Activated naive CD4-positive, alpha-beta T cell (primary cell): Measurements from ENCODE around the gene NPPC.
"Not testable (repeated sequence)": the region's sequence is repeated elsewhere in the genome, so short reads cannot be mapped to it uniquely, and the experiment has no call there.

Source experiments
- DNase-seq, 4 experiments: peaks; one replicate each; lab custom pipeline; 2025; lab: John Stamatoyannopoulos, UW

The NPPC gene

GRCh38 chr2:231920366-231920765, 5.8 kb downstream of the NPPC start:
- no peak for DNase-seq

GRCh38 chr2:231919341-231920035, 6.7 kb downstream of the NPPC start:
- no peak for DNase-seq

- DNase-seq: no peak
These were observed 7.5 kb downstream of the NPPC start for GRCh38 chr2:231918501-231919330.

GRCh38 chr2:231917280-231918066, 8.7 kb downstream of the NPPC start:
- no peak for DNase-seq

- DNase-seq: no peak
These were observed 12.0 kb downstream of the NPPC start for GRCh38 chr2:231914077-231914690.

GRCh38 chr2:231911381-231911780, 14.8 kb downstream of the NPPC start:
- DNase-seq: no peak

- no peak for DNase-seq
These were observed 15.4 kb downstream of the NPPC start for GRCh38 chr2:231910771-231911170.

- DNase-seq: not testable (repeated sequence)
These were observed 16.0 kb downstream of the NPPC start for GRCh38 chr2:231910161-231910560.

GRCh38 chr2:231909631-231910030, 16.6 kb downstream of the NPPC start:
- no peak for DNase-seq

GRCh38 chr2:231908584-231908983, 17.6 kb downstream of the NPPC start:
- DNase-seq: no peak

- DNase-seq: no peak
These were observed 18.4 kb downstream of the NPPC start for GRCh38 chr2:231907765-231908164.

GRCh38 chr2:231905026-231905425, 21.2 kb downstream of the NPPC start:
- DNase-seq: no peak

GRCh38 chr2:231904161-231904611, 22.0 kb downstream of the NPPC start:
- no peak for DNase-seq

GRCh38 chr2:231902598-231902997, 23.6 kb downstream of the NPPC start:
- no peak for DNase-seq

- DNase-seq: no peak
These were observed 25.2 kb downstream of the NPPC start for GRCh38 chr2:231900972-231901371.

GRCh38 chr2:231900486-231900942, 25.7 kb downstream of the NPPC start:
- peak; percentile 14 to 33 (median 23) for DNase-seq

GRCh38 chr2:231894566-231895380, 31.4 kb downstream of the NPPC start:
- DNase-seq: no peak

GRCh38 chr2:231891514-231891905, 34.7 kb downstream of the NPPC start:
- DNase-seq: no peak

GRCh38 chr2:231890896-231891513, 35.2 kb downstream of the NPPC start:
- no peak for DNase-seq

- no peak for DNase-seq
These were observed 38.4 kb downstream of the NPPC start for GRCh38 chr2:231887756-231888155.
